SIG-M5 treated with dmso at 0.1 percent for 504 hours (cell line): Measurements from ENCODE around the gene KRTAP9-9.
"Not testable (repeated sequence)": the region's sequence is repeated elsewhere in the genome, so short reads cannot be mapped to it uniquely, and the experiment has no call there.

Experiments used
- DNase-seq: peaks from one replicate; lab custom pipeline; 2025; ENCODE audit not compliant: unreplicated experiment; lab: John Stamatoyannopoulos, UW

Gene KRTAP9-9

GRCh38 chr17:41264599-41264998 lies 9.4 kb downstream of the KRTAP9-9 start:
- DNase-seq, result no peak

GRCh38 chr17:41265078-41265477 lies 9.9 kb downstream of the KRTAP9-9 start, which contains the start of gene KRTAP9-6:
Gene KRTAP9-6, plus strand, starts transcription at chr17:41265378. Its CDS starts 0 bp downstream, at chr17:41265378.
- DNase-seq, result no peak

GRCh38 chr17:41267711-41268110 lies 12.5 kb downstream of the KRTAP9-9 start:
- no peak for DNase-seq

- not testable (repeated sequence) for DNase-seq
Measured at GRCh38 chr17:41271323-41271722, 16.1 kb downstream of the KRTAP9-9 start.

GRCh38 chr17:41271858-41272257 lies 16.7 kb downstream of the KRTAP9-9 start:
- DNase-seq, result no peak

GRCh38 chr17:41275648-41276190 lies 20.5 kb downstream of the KRTAP9-9 start, which contains the start of gene KRTAP9-7:
Gene KRTAP9-7, plus strand, starts transcription at chr17:41275698. Its CDS starts 0 bp downstream, at chr17:41275698.
- not testable (repeated sequence) for DNase-seq

GRCh38 chr17:41278176-41278955 lies 23.2 kb downstream of the KRTAP9-9 start:
- no peak for DNase-seq

GRCh38 chr17:41284043-41284442 lies 28.9 kb downstream of the KRTAP9-9 start:
- DNase-seq, result no peak

GRCh38 chr17:41284546-41284945 lies 29.4 kb downstream of the KRTAP9-9 start:
- DNase-seq, result no peak

- no peak for DNase-seq
Measured at GRCh38 chr17:41287050-41287449, 31.9 kb downstream of the KRTAP9-9 start.

- no peak for DNase-seq
Measured at GRCh38 chr17:41294016-41294415, 38.8 kb downstream of the KRTAP9-9 start.

GRCh38 chr17:41296846-41297245 lies 41.7 kb downstream of the KRTAP9-9 start:
- DNase-seq, result no peak

GRCh38 chr17:41298458-41299135 lies 43.4 kb downstream of the KRTAP9-9 start:
- no peak for DNase-seq

GRCh38 chr17:41301204-41301790 lies 46.1 kb downstream of the KRTAP9-9 start:
- DNase-seq, result no peak

- no peak for DNase-seq
Measured at GRCh38 chr17:41301916-41302901, 47.0 kb downstream of the KRTAP9-9 start, which contains the start of gene KRTAP29-1. Gene KRTAP29-1, minus strand, starts transcription at chr17:41302851. Its CDS starts 0 bp downstream, at chr17:41302851.

- DNase-seq, result no peak
Measured at GRCh38 chr17:41302981-41303380, 47.8 kb downstream of the KRTAP9-9 start.

- DNase-seq, result no peak
Measured at GRCh38 chr17:41304091-41304490, 48.9 kb downstream of the KRTAP9-9 start.
